HG03354 (cell line): ENCODE results near the gene SMARCC2.

Experiments used
- ATAC-seq: cut with Tn5 transposase; IDR thresholded peaks from one replicate; pipeline ENCODE4 v1.9.1; 2021; ENCODE audit warnings: mild to moderate bottlenecking; ENCODE audit not compliant: unreplicated experiment, poor library complexity, severe bottlenecking

SMARCC2 gene

DNA sequence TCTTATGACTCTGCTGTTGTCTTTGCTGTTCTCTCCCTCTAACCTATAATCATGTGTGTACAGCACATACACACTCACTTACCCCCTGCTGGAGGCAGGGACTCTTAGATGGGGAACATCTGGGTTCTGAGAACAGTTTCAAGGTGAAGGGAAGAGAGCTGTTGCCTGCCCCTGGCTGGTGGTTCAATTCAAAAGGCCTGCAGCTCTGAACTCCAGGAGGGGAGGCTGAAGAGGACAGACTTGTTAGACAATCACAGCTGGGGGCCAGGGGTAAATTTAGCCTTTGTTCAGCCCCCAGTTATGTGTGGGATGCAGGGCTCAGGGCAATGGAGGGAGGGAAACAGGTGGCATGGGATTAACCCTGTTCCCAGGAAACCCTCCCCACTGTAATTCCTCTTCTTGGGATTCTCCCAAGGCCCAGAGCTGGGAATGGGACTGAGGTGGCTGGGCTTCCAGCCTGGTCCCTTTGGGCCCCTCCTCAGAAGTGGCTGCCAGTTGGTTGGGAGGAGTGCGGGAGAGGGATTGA, 35.0 kb downstream of the SMARCC2 start:
- ATAC-seq: no peak

DNA sequence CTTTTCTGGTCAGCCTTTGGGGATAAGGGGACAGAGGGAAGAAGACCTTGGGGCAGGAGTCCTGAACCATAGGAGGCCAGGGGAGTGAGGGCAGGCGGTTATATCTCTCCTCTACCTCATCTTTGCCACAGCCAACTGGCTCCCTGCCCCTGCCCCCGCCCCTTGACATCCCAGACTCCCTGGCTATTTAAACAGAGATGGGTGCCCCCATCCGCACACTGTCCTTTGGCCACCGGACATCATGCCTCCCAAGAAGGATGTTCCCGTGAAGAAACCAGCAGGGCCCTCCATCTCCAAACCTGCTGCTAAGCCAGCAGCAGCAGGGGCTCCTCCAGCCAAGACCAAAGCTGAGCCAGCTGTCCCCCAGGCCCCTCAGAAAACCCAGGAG, 35.6 kb downstream of the SMARCC2 start:
- ATAC-seq: no peak

DNA sequence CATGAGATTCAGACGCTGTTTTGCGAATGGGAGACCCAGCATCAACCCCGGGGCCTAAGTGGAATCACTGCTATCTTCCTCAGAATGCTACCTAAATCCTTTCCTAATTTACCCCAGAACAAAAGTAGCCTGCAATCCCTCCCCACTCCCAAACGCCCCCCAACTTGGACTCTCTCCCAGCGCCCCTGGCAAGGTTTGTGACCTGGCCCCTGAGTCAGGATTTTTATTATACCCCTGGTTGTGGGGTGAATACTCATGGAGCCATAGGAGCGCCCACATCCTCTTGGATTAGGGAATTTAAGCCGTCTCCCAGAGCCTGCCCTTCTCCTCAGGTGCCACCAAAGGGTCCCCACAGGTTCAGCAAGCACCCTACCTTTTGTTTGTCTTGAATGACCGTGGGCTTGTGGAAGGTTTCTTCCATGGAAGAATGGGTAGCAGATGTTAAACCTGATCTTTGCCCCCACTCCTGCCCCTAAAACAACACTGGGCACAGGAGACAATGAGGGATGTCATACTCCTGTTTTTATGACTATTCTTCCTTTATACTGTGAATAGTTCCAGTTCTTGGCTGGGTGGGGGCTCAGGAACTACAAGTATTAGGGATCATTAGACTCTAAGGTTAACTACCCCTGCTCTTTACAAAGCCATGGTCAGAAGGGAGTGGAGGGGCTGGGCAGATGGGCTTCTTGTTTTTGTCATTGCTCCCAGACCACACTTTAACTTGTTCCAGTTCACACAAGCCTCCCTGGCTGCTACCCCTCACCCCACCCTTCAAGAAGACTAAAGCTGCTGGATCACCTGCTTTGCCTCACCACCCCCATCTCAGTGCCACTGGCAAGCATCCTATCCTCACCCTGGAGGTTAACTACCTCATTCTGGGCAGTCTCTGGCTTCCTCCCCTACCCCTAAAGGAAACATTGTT, 36.3 kb downstream of the SMARCC2 start:
- no peak for ATAC-seq

DNA sequence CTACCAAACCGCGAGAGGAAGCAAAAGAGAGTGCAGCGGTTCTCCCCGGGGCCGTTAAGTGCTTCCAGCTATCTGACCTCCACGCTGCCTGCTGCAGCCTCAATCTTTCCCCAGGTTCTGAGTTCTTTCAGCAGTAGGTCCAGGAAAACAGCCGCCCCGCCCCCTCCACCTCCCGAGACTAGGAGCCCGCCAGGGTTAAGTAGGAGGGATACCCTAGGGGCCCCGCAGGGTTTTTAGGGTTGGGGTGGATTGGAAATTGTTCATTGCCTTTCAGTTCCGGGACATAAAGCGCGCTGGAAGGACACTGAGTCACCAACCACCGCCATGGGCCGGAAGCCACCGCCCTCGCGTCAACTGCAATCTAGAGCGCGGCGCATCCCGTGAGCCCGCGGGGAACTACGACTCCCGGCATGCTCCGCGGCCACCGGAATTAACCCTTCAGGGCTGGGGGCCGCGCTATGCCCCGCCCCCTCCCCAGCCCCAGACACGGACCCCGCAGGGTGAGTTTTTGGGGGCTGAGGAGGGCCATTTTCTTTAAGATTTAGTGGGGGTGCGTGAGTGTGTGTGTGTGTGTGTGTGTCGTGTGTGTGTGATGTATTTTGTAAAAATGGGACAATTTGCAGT, 37.0 kb downstream of the SMARCC2 start, which contains the start of gene MYL6B:
MYL6B (plus strand) TSS at position 456 of the 624 bp plus-strand sequence. CDS start 1,332 bp downstream, outside the sequence.
- peak; percentile 83 for ATAC-seq

DNA sequence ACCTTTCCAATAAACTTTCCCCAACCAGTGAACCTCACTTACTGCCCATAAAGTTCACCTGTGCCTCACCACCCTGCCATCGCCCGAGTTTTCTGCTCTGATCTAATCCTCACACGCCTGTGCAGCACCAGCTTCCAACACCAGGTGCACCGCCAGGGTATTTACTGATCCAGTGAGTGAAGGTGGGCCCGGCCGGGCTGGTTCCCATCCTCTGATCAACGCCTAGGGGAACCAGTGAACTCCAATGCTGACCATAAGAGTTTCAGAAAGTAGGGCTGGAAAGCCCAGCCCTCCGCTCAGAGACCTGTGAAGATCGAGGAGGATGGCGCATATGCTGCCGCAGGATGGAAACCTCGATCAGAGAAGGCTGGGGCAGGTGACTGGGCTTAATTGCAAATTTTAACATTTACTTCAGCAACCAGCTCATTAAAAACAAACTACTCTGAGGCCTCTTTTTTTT, 37.6 kb downstream of the SMARCC2 start:
- peak; percentile 64 for ATAC-seq

DNA sequence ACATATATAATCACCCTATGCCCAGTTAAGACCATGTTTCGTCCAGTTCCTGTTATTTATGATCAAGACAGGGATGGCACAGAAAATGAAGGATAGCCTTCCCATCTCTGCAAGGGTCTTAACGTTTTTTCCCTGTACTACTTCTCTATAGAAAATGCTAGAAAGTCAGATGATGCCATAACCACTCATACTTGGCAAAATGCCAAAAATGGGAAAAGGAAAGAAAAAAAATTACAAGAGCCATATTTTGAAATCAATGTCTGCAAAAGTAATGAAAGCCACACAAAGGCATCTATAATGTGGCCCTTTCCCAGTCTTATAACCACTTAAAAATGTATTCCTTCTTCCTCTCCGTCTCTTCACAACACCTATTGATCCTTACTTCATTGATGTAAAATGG, 38.7 kb downstream of the SMARCC2 start:
- no peak for ATAC-seq

DNA sequence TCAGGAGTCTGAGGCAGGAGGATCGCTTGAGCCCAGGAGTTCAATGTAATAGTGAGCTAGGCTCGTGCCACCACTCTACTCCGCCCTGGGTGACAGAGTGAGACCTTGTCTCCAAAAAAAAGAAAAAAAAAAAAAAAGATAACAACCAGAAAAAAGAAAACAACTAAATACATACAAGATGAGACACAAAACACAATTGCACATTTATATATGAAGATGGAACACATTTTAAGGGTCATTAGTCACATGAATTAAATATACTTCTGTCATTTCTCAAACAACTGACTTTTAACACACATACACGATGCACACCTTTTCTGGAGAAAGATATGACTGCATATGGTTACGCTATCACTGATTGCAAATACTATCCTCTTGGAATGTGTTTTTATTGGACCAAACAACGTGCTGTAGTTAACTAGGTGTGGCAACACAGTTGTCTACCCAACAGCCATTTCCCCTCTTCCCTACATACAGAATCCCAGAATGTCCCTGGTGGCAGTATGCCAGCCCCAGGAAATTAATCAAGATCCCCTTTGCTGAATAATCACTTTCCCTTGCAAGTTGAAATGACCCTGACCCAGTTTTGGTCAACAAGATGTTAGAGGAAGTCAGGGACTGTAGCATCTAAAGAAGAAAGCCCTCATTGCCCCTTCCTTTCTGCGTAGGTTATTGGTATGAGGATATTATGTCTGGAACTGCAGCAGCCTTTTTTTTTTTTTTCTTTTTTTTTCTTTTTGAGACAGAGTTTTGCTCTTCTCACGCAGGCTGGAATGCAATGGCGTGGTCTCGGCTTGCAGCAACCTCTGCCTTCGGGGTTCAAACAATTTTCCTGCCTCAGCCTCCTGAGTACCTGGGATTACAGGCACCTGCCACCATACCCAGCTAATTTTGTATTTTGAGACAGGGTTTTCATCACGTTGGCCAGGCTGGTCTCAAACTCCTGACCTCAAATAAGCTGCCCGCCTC, 42.5 kb downstream of the SMARCC2 start:
- no peak for ATAC-seq

DNA sequence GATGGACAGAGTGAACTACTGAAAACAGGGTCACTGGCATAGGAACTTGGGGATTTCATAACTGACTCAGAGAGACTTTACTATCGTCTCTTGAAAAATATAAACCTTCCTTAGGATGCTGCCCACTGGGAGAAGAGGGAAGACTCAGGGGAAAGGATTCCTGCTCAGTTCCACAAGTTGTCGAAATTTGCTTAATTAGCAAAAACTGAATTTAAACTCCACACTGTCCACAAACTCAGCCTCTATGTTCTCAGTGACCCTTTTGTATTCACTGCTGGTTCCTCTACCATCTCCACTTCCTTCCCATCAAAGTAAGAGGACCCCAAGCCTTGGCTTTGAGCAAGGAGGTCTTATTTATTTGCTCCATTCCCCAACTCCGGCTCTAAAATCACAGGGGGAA, 44.1 kb downstream of the SMARCC2 start:
- no peak for ATAC-seq

DNA sequence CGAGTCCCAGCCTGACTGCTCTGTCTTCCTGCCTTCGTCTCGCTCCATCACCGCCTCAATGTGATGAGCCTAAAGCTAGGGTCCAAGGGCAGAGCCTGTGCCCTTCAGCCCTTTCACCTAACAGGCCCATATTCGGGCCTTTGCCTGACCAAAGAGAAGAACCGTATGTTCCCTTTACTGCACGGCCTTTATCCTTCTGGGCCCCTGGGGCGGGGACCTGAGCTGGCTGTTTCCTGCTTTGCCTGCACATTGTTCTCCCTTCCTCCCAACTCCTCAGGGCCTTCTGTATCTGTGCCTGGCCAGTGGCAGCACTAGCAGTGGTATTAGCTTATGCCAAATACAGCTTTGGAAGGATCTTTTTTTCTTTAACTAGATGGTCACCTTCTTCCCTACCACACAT, 45.4 kb downstream of the SMARCC2 start:
- no peak for ATAC-seq

DNA sequence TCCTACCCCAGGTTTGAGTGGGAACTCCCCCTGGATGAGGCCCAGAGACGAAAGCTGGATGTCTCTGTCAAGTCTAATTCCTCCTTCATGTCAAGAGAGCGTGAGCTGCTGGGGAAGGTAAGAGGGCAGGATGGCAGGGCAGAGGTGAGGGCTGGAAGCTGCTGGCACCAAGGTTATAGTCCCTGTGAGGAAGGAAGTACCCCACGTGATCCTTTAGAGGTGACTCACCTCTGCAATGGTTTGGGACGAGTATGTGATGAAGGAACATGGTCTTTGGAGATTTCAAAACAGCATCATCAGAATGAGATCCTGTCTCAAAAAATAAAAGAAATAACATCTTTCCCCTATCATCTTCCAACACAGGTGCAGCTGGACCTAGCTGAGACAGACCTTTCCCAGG, 46.1 kb downstream of the SMARCC2 start:
- no peak for ATAC-seq

DNA sequence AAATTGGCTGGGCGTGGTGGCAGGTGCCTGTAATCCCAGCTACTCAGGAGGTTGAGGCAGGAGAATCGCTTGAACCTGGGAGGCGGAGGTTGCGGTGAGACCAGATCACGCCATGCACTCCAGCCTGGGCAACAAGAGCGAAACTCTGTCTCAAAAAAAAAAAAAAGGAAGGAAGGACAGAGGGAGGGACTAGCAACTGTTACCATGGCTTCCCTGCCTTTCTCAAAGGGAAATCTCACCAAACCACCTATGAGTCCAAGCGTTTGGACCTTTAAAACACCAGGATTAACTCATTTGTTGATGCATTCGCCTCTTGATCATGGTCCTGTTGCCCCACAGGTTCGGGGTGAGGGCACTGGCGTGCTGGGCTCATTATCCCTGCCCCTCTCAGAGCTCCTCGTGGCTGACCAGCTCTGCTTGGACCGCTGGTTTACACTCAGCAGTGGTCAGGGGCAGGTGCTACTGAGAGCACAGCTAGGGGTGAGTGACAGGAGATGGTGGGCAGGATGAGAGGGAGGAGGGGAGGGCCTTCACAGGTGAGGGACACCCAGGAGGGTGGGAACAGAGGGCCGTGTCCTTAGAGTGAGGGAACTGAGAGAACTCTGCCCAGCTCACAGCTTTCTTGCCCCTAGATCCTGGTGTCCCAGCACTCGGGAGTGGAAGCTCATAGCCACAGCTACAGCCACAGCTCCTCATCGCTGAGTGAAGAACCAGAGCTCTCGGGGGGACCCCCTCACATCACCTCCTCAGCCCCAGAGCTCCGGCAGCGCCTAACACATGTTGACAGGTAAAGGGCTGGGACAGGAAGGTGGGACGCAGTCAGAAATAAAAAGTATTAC, 47.1 kb downstream of the SMARCC2 start:
- no peak for ATAC-seq

DNA sequence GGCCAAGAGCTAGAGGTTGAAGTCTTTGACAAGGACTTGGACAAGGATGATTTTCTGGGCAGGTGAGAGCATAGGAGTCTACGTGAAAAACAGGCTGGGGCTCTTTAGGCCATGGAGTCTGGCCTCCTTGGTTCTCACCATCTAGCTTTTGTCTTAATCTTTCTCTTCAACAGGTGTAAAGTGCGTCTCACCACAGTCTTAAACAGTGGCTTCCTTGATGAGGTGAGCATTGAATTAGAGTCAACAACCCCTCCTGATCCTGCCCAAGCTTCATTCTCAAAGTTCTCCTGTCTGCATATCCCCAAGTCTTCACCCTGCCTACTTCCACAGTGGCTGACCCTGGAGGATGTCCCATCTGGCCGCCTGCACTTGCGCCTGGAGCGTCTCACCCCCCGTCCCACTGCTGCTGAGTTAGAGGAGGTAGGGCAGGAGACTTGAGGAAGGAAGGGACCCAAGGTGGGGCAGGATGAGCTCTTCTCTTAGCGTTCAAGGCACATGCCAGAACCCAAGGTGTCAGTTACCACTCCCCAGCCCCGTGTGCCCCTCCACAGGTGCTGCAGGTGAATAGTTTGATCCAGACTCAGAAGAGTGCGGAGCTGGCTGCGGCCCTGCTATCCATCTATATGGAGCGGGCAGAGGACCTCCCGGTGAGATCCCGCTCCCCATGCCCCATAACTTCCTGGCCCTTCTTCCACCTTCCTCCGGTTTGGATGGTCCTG, 51.3 kb downstream of the SMARCC2 start:
- ATAC-seq: no peak

DNA sequence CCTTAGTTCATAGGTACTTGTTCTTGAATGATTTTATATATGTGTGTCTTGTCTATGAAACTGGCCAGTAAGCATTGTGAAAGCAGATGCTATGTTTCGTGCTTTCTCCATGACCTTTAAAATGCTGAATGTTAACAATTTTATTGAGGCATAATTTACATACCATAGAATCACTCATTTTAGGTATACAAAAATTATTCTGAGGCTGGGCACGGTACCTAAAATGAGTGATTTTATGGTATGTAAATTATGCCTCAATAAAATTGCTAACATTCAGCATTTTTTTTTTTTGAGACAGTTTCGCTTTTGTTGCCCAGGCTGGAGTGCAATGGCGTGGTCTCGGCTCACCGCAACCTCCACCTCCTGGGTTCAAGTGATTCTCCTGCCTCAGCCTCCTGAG, 54.4 kb downstream of the SMARCC2 start:
- no peak for ATAC-seq

DNA sequence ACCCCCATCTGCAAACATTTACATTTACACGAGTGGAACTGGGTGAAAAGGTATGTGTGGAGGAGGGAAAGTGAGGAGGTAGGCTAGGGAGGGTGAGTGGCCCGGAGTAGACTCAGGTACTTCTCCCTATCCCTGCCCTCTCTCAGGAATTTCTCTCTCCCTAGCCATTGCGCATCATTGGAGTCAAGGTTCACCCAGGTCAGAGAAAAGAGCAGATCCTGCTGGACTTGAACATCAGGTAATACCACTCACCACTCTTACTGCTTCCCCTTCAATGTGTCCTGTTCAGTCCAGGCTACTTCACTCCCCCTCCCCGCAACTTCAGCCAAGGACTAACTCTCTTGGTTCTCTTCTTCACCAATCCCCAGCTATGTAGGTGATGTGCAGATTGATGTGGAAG, 58.4 kb downstream of the SMARCC2 start:
- ATAC-seq: no peak

DNA sequence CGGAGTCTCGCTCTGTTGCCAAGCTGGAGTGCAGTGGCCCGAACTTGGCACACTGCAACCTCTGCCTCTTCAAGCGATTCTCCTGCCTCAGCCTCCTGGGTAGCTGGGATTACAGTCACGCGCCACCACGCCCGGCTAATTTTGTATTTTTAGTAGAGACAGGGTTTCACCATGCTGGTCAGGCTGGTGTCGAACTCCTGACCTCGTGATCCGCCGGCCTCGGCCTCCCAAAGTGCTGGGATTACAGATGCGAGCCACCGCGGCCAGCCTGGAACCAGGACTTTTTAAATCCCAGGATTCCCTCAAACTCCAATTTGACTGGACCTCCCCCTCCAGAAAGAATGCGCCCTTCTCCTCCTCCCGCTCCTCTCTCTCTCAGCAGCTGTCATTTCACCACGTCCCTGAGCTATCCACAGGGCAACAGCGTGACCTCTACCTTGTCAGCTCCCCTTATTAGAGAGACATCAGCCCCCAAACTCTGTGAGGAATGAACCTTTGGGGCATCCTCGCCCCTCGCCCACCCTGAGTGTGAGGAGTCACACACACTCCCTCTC, 59.3 kb downstream of the SMARCC2 start:
- ATAC-seq: no peak

DNA sequence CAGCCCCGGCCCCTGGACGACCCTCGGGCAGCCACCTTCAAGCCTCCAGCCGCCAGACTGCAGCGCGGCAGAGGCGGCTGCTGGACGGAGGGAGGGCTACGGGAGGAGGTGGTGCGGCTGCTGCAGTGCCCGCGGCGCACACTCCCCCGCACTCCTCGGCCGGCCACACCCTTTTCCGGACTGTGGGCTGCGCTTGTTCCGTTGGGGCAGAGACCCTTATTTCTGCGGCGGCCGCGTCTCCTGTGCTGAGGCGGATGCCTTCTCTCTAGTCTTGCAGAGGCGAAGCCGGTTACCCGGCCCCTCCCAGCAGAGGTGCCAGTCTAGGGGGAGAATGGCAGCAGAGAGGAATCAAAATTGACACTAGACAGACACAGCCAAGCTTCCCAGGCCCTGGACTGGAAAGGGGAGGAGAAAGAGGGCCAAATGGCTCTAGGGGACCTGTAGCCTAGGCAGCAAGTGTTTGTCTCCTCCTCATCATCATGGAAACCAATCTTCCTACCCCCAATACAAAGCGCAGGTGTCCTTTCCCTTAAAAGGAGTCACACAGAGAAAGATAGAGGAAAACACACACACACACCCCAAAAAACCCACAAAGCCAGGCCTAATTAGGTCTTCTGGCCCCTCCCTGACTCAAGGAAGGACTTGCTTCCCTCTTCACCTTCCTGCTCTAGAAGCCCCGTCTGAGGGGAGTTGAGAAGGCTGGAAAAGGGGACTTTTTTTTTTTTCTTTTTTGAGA, 59.9 kb downstream of the SMARCC2 start:
- ATAC-seq: peak; percentile 27

DNA sequence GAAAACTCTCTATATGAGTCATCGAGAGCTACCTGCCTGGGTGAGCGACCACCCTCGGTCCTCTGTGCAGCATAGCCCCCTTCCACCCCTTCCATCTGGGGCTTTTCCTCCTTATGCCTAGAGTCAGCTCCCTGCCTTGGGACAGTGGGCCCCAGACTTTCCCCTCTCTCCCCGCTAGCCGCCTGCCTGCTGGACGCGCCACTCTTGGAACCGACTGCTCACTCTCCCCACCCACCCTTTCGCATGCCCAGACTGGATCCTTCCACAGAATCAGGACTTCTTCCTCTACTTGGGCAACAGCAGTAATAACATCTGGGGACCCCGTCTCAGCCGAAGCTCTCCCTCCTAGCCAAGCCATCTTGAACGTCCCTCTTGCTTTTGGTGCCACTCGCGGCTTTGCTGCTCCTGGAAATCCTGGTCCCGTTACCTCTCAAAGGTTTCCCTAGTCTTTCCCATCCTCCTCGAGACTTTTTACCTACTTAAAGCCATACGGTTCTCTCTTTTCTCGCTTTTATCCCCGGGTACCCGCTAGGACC, 60.5 kb downstream of the SMARCC2 start:
- ATAC-seq: no peak
